GM12873 (cell line): ENCODE data around the gene UBE2K.

ENCODE experiments used
- TF ChIP-seq, protein P1 (sequence below): IDR thresholded peaks from 2 replicates; pipeline ENCODE4 v1.5.1; 2012; ENCODE audit warnings: low read depth, mild to moderate bottlenecking, moderate library complexity, low read length, control low read depth; ENCODE audit not compliant: insufficient read depth; ENCODE audit errors: missing control alignments

Gene UBE2K

DNA sequence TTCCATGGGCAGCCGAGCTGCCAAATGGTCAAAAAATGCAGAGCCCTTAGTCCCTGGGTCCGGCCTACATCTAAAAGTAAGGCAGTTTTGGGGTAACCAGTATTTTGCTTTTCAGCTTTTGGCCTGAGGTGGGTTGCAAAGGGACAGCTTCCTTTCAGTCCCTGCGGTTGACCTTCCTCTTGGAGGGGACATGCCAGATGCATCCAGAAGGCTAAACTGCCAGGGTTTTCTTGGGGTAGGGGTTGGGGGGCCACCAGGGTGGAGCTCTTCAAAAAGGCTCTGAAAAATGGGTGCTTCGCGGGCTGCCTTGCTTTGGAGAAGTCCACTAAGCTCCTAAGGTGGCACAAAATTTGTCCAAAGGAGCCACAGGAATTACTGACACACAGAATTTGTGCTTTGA, 120.7 kb downstream of the UBE2K start:
- TF ChIP-seq, protein P1, sequence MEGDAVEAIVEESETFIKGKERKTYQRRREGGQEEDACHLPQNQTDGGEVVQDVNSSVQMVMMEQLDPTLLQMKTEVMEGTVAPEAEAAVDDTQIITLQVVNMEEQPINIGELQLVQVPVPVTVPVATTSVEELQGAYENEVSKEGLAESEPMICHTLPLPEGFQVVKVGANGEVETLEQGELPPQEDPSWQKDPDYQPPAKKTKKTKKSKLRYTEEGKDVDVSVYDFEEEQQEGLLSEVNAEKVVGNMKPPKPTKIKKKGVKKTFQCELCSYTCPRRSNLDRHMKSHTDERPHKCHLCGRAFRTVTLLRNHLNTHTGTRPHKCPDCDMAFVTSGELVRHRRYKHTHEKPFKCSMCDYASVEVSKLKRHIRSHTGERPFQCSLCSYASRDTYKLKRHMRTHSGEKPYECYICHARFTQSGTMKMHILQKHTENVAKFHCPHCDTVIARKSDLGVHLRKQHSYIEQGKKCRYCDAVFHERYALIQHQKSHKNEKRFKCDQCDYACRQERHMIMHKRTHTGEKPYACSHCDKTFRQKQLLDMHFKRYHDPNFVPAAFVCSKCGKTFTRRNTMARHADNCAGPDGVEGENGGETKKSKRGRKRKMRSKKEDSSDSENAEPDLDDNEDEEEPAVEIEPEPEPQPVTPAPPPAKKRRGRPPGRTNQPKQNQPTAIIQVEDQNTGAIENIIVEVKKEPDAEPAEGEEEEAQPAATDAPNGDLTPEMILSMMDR, result no peak

DNA sequence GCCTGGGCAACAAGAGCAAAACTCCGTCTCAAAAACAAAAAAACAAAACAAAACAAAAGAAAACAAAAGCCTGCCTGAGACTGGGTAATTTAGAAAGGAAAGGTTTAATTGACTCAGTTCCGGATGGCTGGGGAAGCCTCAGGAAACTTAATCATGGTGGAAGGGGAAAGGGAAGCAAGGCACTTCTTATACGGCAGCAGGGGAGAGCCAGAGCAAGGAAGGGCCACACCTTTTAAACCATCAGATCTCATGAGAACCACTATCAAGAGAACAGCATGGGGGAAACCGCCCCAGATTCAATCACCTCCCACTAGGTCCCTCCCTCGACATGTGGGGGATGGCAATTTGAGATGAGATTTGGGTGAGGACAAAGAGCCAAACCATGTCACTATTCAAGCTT, 122.2 kb downstream of the UBE2K start:
- TF ChIP-seq, protein P1, result no peak

GRCh38 chr4:39821951-39822350, 124.0 kb downstream of the UBE2K start:
- TF ChIP-seq, protein P1, result no peak

- TF ChIP-seq, protein P1, result no peak
Observed at GRCh38 chr4:39822662-39823061, 124.7 kb downstream of the UBE2K start.

GRCh38 chr4:39823191-39823590, 125.3 kb downstream of the UBE2K start:
- TF ChIP-seq, protein P1, result no peak

- TF ChIP-seq, protein P1, result no peak
Observed at GRCh38 chr4:39825090-39825489, 127.2 kb downstream of the UBE2K start.

DNA sequence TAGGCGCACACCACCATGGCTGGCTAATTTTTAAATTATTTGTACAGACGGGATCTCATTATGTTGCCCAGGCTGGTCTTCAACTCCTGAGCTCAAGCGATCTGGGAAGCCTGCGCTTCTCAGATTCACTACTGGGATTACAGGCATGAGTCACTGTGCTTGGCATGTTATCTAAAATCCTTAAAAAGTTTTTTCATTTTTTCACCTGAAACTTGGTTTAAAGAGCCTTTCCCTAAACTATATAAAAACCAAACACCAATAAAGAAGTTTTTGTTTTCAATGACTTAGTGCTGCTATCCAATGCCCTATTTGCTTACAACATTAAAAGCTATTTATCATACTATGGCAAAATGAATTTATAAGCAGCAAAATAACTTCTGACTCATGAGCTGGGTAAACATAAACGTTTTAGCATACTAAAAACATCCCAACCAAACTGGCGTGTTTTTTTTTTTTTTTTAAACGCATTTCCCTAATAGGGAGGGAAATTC, 127.8 kb downstream of the UBE2K start:
- TF ChIP-seq, protein P1, result no peak
